Upper lobe of left lung (tissue), 4 donors: ENCODE results near the gene VCP.

Source experiments
- CTCF ChIP-seq, 6 experiments: fragments of 450-650 bp in 4 of 6; fragments of 200-600 bp in 2 of 6; sonication (generic) in 2 of 6; IDR thresholded peaks; one replicate each; pipeline ENCODE4 v1.5.1; 2016 to 2019; ENCODE audit warnings: antibody characterized with exemption in 6 of 6
- EP300 ChIP-seq, 4 donors: sonication (generic); formaldehyde crosslinking; IDR thresholded peaks; one replicate each; pipeline ENCODE4 v1.5.1; 2017; ENCODE audit warnings: antibody characterized with exemption in 4 of 4, control low read depth in 2 of 4
- POLR2A ChIP-seq, 4 donors: fragments of 450-650 bp; IDR thresholded peaks; one replicate each; pipeline ENCODE4 v1.5.1; 2016 to 2017; ENCODE audit warnings: antibody characterized with exemption in 4 of 4, mild to moderate bottlenecking in 2 of 4
- POLR2AphosphoS5 ChIP-seq, 2 donors: sonication (generic); formaldehyde crosslinking; IDR thresholded peaks; one replicate each; pipeline ENCODE4 v1.5.1; 2017; ENCODE audit warnings: antibody characterized with exemption in 2 of 2

GRCh38 chr9:35029241-35029640, 43.2 kb downstream of the VCP start:
- no peak for TF ChIP-seq CTCF (IDR thresholded peaks at IDR 0.05)
- no peak for TF ChIP-seq POLR2A (IDR thresholded peaks at IDR 0.05)
- no peak for TF ChIP-seq POLR2AphosphoS5 (IDR thresholded peaks at IDR 0.05)
- no peak for TF ChIP-seq EP300 (IDR thresholded peaks at IDR 0.05)
